Activated CD4-positive, CD25-positive, alpha-beta regulatory T cell treated with anti-CD3 and anti-CD28 coated beads, Interleukin-2, amount 50 U/mL, for 24 hours (primary cell): ENCODE data around the gene BLTP3B.

ENCODE experiments used
- ATAC-seq, 2 donors: fragments of 150-1000 bp; cut with Tn5 transposase; one replicate each; pipeline ENCODE4 v1.10.0; 2021; ENCODE audit warnings: mild to moderate bottlenecking in 1 of 2, moderate library complexity in 1 of 2

BLTP3B gene

DNA sequence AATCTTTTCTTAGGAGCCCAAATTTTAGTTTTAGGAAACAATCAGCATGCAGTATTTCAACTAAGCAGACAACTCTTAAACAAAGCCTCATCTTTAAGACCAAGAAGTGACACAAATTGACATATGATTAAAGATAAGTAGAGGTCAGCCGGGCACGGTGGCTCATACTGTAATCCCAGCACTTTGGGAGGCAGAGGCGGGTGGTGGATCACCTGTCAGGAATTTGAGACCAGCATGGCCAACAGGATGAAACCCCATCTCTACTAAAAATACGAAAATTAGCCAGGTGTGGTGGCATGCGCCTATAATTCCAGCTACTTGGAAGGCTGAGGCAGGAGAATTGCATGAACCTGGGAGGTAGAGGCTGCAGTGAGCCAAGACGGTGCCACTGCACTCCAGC, 35.8 kb downstream of the BLTP3B start:
- no peak for ATAC-seq

DNA sequence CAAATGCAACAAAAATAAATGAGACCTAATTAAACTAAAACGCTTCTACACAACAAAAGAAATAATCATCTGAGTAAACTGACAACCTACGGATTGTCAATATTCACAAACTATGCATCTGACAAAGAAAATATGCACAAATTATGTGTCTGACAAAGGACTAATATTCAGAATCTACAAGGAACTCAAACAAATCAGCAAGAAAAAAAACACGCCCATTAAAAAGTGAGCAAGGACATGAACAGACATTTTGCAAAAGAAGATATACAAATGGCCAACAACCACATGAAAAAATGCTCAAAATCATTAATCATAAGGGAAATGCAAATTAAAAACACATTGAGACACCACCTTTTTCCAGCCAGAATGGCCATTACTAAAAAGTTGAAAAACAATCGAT, 37.0 kb downstream of the BLTP3B start:
- no peak for ATAC-seq

DNA sequence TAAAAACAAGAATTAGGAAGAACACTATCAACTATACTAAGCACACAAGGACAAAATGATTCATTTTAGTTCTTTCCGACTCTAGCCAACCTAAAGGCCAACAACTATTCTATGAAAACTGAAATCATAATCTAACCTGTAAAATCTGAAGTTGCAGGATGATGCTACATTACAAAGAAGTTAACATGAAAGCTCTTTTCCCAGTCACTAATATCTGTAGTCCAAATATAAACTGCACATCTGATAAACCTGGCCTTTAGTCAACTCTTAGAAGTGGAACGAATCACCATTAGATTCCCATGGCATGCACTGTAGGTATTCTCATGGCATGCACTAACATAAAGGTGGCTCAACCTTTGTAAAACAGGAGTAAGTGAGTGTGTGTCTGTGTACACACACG, 41.7 kb downstream of the BLTP3B start:
- ATAC-seq: peak; percentile 32 to 53
